ENCODE results near the gene EFCAB6.

DNA sequence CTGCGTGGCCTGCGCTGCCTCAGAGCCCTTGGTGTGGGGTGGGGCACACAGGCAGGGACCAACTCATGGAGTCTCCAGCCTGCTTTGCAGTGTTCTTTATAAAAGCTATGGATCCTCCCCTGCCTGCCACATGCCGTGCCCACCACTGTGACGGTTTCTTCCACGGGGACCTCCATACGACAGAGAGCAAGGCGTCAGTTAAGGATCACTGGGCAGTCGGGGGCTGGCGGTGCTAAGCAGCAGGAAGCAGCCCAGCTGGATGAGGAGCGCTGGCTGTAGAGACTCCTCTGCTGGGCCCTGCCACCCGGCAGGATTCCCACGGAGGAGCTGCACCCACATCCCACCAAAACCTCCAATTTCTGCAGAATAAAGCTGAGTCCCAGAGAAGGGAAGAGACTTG is 23.1 kb upstream of the EFCAB6 start:
- TF ChIP-seq RARB (CRISPR knock-in tag; IDR thresholded peaks at IDR 0.05): no peak
- TF ChIP-seq, protein P1, sequence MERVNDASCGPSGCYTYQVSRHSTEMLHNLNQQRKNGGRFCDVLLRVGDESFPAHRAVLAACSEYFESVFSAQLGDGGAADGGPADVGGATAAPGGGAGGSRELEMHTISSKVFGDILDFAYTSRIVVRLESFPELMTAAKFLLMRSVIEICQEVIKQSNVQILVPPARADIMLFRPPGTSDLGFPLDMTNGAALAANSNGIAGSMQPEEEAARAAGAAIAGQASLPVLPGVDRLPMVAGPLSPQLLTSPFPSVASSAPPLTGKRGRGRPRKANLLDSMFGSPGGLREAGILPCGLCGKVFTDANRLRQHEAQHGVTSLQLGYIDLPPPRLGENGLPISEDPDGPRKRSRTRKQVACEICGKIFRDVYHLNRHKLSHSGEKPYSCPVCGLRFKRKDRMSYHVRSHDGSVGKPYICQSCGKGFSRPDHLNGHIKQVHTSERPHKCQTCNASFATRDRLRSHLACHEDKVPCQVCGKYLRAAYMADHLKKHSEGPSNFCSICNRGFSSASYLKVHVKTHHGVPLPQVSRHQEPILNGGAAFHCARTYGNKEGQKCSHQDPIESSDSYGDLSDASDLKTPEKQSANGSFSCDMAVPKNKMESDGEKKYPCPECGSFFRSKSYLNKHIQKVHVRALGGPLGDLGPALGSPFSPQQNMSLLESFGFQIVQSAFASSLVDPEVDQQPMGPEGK (CRISPR knock-in tag; IDR thresholded peaks at IDR 0.05; ENCODE audit: borderline replicate concordance): no peak
- TF ChIP-seq, protein P2, sequence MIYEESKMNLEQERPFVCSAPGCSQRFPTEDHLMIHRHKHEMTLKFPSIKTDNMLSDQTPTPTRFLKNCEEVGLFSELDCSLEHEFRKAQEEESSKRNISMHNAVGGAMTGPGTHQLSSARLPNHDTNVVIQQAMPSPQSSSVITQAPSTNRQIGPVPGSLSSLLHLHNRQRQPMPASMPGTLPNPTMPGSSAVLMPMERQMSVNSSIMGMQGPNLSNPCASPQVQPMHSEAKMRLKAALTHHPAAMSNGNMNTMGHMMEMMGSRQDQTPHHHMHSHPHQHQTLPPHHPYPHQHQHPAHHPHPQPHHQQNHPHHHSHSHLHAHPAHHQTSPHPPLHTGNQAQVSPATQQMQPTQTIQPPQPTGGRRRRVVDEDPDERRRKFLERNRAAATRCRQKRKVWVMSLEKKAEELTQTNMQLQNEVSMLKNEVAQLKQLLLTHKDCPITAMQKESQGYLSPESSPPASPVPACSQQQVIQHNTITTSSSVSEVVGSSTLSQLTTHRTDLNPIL (CRISPR knock-in tag; IDR thresholded peaks at IDR 0.05; ENCODE audit: low read depth): no peak
- no peak for TF ChIP-seq ZNF565 (CRISPR knock-in tag; conservative IDR thresholded peaks at IDR 0.05; ENCODE audit: low read depth)
- no peak for TF ChIP-seq BACH2 (CRISPR knock-in tag; IDR thresholded peaks at IDR 0.05; ENCODE audit: borderline replicate concordance)
- TF ChIP-seq PPARA (CRISPR knock-in tag; IDR thresholded peaks at IDR 0.05; ENCODE audit: borderline replicate concordance): no peak
- TF ChIP-seq OSR1 (CRISPR knock-in tag; IDR thresholded peaks at IDR 0.05): no peak
- TF ChIP-seq ARNTL (CRISPR knock-in tag; IDR thresholded peaks at IDR 0.05; ENCODE audit: borderline replicate concordance, low read depth): no peak
- TF ChIP-seq, protein P3, sequence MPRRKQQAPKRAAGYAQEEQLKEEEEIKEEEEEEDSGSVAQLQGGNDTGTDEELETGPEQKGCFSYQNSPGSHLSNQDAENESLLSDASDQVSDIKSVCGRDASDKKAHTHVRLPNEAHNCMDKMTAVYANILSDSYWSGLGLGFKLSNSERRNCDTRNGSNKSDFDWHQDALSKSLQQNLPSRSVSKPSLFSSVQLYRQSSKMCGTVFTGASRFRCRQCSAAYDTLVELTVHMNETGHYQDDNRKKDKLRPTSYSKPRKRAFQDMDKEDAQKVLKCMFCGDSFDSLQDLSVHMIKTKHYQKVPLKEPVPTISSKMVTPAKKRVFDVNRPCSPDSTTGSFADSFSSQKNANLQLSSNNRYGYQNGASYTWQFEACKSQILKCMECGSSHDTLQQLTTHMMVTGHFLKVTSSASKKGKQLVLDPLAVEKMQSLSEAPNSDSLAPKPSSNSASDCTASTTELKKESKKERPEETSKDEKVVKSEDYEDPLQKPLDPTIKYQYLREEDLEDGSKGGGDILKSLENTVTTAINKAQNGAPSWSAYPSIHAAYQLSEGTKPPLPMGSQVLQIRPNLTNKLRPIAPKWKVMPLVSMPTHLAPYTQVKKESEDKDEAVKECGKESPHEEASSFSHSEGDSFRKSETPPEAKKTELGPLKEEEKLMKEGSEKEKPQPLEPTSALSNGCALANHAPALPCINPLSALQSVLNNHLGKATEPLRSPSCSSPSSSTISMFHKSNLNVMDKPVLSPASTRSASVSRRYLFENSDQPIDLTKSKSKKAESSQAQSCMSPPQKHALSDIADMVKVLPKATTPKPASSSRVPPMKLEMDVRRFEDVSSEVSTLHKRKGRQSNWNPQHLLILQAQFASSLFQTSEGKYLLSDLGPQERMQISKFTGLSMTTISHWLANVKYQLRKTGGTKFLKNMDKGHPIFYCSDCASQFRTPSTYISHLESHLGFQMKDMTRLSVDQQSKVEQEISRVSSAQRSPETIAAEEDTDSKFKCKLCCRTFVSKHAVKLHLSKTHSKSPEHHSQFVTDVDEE (CRISPR knock-in tag; IDR thresholded peaks at IDR 0.05): no peak
- no peak for TF ChIP-seq ESRRG (CRISPR knock-in tag; IDR thresholded peaks at IDR 0.05)
- no peak for TF ChIP-seq TCF4 (CRISPR knock-in tag; IDR thresholded peaks at IDR 0.05; ENCODE audit: borderline replicate concordance)

Measured in SK-N-SH treated with all-trans-retinoic acid at 6 μM for 48 hours (cell line).